HG02840 (cell line): ENCODE results near the gene SFT2D3.
A peak's percentile ranks its signal among the peaks of the same experiment; 100 is the strongest.

ENCODE experiments used
- ATAC-seq: cut with Tn5 transposase; IDR thresholded peaks from one replicate; pipeline ENCODE4 v1.9.1; 2021; ENCODE audit warnings: mild to moderate bottlenecking, moderate library complexity, moderate number of reproducible peaks; ENCODE audit not compliant: unreplicated experiment, low FRiP score

Gene SFT2D3

DNA sequence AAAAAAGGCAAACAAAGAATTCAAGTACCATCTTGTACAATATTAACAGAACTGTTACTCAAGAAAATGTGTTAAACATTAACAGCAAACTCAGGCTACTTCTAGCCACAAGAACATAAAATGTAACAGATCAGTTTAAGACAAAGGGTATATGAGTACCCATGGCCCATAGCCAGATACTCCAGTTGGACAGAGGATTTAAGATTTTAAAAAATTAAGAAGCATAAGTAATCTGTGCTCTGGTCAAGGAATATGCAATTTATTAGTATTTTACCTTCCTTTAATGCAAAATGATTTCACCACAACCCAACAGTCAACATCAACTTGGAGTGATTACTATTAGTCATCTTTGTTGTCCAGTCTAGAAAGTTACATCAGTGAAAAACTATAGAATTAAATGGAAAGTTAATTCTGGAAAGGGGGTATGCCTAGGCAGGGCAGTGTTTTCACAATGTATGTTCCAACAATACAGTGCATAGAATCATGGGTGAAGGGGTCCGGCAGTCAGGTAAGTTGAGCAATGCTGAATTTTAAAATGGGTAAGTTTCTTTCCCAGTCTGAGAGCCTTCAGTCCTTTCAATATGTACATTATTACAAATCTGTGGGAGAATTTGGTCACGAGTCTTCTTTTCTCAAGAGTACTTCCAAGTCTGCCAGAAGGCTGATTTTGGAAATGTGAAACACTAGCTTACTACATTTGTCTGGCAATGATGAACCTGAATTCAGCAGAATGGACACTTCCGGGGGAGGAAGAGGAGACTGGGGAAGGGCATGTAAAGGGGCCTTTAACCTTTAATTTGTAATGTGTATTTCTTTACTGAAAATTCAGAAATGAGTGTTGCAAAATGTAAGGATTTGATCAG is 34.5 kb downstream of the SFT2D3 start:
- no peak for ATAC-seq

- no peak for ATAC-seq
Measured at GRCh38 chr2:127737892-127738291, 36.6 kb downstream of the SFT2D3 start.

- no peak for ATAC-seq
Measured at GRCh38 chr2:127739800-127740199, 38.5 kb downstream of the SFT2D3 start.

DNA sequence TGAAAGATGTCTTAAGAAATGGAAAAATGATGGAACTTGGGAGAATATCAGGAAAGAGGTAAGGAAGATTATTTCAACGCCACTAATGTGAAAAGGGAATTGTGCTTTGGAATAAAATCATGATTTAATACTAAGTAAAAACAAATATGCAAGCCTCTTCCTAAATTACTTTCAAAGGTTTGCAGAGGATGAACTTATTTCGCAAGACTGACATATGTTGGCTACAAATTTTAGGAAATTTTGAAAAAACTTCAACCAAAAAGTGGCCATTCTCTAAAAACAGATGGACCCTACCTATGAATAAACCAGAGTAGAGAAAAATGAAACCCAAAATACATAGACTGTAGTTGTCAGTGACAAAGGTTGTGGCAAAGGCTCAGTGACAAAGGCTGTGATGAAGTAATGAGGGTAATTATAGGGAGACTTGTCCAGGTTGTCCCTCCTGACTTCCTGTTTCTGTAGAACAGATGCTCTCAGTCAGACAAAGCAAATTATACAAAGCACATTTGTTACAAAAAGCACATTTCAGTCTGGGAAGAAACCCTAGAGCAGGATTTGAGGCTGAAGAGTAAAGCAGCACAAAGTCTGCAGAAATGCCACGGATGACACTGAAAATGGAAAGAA is 39.5 kb downstream of the SFT2D3 start:
- ATAC-seq, result no peak

DNA sequence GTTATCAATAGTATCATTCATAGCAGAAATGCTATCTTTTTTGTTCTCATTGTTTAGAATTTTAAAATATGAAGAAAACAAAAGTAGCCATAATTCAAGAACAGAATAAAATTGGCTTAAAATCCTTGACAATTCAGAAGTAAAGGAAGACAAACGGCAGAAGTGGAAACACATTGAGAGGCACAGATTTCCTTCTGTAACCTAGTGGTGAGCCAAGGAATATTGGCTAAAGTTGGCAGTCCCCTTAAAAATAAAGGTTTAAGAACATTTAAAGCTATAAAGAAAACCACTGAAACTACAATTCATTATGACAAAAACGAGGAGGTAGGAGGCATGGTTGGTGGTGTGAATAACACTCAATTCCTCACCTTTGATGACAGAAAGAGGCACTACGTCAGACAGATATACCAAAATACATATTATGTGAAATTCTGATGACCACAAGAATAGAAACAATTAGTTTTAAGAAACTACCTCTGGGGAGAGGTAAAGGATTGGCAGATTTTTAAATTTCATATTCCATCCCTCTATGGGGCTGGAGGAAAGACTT is 42.3 kb downstream of the SFT2D3 start:
- ATAC-seq, result no peak

- no peak for ATAC-seq
Measured at GRCh38 chr2:127747621-127748020, 46.3 kb downstream of the SFT2D3 start.

DNA sequence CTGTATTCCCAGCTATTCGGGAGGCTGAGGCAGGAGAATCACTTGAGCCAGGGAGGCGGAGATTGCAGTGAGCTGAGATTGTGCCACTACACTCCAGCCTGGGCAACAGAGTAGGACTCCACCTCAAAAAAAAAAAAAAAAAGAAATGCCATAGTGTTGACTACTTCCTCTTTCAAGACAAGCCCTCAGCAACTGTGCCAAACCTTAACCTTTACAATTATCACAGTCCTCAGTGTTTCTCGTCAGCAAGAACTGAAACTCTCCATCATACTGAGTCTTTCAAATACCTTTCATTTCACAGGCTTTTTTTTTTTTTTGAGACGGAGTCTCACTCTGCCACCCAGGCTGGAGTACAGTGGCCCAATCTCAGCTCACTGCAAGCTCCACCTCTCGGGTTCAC is 48.2 kb downstream of the SFT2D3 start:
- ATAC-seq, result peak; percentile 89

GRCh38 chr2:127753374-127753773 is 52.1 kb downstream of the SFT2D3 start:
- no peak for ATAC-seq

- ATAC-seq, result no peak
Measured at GRCh38 chr2:127754186-127754585, 52.9 kb downstream of the SFT2D3 start.
